HG03439 (cell line): ENCODE measurements around the gene ASRGL1.

Source experiments
- ATAC-seq: cut with Tn5 transposase; IDR thresholded peaks from one replicate; pipeline ENCODE4 v1.9.1; 2021; ENCODE audit warnings: mild to moderate bottlenecking, moderate library complexity; ENCODE audit not compliant: unreplicated experiment

ASRGL1 gene

DNA sequence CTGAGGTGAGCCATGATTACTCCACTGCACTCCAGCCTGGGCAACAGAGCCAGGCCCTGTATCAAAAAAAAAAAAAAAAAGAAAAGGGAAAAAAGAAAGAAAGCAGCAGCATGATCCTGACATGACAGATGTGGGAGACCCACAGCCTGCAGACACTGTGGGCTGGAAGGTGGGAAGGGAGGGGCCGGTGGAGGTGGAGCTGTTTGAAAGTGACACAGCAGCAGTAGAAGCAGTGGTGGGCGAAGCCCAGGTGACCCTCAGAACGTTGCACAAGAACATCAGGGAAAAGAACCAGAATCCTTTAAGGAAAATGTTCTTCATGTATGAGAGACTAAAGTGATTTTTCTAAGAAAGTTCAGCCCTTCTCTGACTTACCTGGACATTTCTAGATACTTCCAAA is 55.3 kb downstream of the ASRGL1 start:
- no peak for ATAC-seq

DNA sequence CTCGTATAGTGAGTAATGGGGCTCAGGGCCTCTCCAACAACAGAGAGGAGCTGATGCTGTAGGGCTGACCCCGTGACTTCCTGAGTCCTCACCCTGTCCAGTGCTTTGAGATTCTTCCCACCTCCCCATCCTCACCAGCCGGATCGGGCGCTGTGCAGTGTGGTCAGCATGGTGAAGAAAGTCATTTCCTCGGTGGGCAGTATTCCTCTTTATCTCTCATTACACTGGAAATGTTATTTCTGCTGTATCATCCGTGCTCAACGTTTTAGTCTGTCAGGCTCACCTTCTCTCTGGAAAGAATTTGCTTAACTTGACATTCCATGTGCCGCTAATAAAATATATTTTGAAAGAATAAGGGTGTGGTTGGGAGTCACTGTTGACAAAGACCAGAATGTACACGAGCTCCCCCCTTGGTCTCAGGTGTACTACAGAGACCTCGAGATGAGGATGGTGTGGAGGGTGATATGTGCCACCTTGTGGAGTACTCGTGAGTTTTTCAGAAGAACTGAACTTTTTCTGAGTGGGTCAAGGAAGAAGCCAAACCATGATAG is 55.9 kb downstream of the ASRGL1 start:
- ATAC-seq = no peak

DNA sequence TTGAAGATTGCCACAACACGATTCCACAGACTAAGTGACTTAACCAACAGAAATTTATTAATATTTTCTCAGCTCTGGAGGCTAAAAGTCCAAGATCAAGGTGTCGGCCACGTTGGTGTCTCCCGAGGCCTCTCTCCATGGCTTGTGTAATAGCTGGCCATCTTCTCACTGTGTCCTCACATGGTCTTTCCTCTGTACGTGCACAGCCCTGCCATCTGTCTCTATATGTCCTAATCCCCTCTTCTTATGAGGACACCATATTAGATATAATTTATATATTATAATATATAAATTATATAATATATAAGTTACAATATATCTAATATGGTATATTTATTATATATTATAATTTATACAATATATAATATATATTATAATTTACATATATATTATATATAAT is 56.5 kb downstream of the ASRGL1 start:
- no peak for ATAC-seq

DNA sequence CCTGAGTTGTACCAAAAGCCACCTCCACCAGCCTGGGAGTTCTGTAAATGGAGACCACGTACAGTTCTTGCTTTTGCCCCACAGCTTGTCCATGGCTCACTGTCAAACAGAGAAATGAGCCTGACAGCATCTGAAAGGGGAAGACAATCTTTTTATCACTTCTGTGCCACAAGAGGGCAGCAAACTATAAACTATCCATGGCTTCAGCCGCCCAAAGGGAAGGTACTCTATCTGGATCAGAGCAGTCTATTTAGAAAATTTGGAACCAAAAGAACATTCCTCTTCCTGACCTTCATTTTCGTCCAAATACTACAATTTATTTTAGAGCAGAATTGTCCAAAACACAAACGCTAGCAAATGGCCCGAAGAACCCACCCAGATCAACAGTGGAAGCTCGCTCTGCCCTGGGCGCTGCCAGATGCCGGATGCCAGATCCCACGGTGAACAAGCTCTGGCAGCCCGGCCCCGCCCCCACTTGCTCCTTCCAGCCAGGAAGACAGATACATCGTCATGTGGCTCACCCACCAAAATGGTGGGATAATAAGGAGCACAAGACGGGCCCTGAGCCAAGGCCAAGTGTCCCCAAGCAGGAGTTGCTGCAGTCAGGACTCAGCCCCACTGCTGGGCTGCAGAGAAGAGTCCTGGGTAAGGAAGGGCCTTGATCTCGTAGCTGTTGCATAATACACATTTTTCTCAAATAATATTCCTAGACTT is 57.7 kb downstream of the ASRGL1 start:
- ATAC-seq = no peak

DNA sequence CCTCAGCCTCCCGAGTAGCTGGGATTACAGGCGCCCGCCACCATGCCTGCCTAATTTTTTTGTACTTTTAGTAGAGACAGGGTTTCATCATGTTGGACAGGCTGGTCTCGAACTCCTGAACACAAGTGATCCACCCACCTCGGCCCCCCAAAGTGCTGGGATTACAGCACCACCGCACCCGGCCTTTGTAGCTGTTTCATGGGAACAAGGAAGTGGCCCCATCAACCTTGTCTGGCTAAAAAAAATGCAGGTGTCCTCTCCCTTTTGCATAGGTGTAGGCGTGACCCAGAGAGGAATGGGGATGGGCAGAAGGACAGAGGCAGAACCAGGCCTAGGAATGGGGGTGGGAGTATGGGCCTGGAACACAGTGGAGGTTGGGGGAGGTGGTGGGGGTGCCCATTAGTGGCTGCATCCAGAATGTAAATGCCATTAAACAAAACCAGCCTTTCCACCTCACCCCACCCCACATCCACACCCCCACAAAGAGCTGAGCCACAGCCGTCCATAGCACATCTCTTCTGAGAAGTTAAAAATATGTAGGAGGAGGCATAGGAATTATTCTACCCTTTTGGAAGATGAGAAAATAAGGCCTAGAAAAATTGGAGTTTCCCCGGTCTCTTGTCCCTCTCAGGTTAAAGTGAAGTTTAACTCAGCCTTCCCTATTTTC is 58.8 kb downstream of the ASRGL1 start:
- no peak for ATAC-seq

DNA sequence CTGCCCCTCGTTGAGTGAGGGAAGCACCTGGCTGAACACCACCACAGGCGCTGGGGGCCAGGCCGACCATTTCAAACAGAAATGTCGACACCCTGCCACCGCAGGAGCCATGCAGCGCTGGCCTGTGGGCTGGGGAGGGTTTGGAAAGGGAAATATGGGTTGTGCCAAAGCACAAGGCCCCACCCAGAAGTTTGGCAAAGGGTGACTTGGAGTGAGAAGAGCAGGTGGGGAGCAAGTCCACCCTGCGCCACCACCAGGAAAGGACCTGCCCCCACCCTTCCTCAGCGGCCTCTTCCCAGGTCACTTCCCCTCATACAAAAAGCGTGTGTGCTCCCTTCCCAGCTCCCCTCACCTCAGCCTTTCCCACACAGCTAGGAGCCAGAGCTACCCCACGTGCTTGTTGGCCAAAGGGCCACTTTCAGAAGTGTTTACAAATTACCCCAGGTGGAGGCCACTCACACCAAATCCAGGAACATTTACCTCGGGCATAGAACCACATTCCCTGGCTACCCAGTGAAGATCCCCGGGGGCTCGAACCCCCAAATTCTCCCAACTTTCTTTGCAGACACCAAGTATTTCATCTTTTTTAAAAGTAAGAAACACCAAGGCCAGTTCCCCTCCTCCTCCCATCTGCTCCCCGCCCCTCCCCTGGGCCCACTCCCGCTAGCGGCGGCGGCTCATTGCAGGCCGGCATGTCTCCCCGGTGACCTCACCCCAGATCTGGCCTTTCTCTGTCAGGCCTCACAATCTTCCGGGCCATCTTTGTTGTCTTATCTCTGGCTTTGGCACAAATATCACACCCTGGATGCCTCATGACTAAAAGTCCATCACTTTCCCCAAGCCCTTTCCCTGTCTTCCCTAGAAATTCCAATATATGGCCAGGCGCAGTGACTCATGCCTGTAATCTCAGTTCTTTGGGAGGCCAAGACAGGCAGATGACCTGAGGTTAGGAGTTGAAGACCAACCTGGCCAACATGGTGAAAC is 61.1 kb downstream of the ASRGL1 start:
- ATAC-seq = no peak

DNA sequence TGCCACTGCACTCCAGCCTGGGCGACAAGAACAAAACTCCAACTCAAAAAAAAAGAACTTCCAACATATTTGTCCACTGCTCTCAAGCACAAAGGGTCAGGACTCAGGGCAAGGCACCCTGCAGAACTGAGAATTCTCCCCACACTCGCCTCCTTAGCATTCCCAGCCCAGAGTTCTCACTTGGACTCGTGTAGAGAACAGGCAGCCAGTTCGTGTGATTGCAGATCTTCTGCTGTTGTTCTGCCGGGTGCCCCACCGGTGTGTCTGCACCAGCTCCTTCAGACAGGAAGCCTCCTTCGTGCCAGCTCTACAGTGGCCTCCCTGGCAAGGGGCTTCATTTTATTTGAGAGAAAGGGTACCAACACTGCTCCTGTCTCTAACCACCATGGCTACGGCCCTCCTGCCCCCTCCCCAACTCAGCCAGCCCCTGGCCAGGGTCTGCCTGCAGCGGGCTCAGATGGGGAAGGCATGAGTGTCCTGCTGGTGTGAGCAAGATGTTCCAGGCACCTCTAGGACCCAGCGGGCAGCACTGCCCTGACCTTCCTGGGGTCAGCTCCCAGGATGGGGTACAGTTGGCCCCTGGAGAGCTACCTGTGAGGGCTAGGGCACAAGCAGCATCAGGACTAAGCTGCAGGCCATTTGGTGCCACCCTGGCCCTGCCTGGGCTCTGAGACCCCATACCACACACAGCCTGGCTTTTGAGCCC is 62.1 kb downstream of the ASRGL1 start:
- no peak for ATAC-seq

DNA sequence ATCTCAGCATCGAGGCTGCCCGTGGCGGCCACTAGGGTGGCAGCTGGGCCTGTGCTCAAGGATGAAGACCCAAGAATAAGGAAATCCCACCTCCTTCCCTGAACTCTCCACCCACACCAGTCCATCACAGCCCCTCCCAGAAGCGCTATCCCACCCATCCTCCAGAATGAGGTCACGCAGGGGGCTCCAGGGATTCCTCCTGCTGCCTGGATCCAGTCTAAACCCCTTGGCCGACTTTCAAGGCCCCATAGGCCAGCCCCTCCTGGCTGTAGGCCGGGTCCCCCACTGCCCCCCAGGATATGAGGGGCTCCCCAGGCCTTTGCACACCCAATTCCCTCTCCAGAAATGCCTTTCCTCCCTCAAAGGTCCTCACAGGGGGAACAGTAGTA is 62.6 kb downstream of the ASRGL1 start:
- no peak for ATAC-seq

DNA sequence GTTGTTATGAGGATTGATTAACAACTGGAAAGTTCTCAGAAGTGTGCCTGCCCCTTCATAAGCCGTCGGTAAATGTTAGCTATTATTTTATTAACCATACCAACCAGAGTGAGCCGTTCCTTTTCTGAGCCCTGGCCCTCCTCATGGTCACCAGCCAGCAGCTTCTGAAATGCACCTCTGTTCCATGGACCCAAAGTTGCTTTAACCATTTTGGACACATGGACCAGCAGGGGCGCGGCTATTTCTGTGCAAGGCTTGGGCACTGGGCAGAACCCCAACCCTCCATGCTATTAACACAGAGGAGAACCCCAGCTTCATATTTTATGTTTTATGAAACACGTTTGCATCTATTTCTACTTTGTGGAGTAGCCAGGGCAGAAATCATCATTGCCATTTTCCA is 63.0 kb downstream of the ASRGL1 start:
- no peak for ATAC-seq

DNA sequence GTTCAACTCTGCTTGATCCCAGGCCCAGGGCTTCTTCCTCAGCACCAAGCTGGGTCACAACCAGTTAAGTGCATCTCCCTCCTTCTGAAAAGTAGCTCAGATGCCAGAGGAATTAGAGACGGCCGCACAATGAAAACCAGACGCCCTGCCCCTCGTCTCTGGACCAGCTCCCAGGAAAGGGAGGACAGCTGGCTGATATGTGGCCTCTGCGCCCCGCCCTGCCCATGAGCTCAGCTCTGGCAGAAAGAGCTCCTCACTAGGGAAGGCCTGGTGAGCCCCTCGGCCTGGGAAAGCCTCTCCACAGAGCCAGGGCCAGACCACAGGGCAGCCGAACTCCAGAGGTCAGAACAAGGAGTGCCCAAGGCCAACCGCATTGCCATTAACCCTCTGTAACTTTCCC is 63.5 kb downstream of the ASRGL1 start:
- ATAC-seq = no peak

DNA sequence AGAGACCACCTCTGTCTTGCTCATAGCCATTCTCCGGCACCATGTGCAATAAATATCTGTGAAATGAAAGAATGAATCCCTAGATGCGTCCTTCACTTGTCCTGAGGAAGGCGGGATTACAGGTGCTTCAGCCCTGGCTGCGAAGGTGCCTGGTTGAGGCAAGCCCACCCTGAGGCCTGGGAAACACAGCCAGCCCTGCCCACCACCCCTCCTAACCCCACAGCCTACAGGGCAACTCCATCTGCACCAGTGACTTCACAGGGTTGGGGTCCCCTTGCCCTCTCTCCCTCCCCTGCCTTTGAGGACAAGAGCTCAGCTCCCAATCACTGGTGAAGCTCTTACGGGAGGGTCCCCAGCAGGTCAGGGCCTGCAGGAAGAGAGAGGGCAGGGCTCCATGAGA is 64.1 kb downstream of the ASRGL1 start:
- no peak for ATAC-seq

DNA sequence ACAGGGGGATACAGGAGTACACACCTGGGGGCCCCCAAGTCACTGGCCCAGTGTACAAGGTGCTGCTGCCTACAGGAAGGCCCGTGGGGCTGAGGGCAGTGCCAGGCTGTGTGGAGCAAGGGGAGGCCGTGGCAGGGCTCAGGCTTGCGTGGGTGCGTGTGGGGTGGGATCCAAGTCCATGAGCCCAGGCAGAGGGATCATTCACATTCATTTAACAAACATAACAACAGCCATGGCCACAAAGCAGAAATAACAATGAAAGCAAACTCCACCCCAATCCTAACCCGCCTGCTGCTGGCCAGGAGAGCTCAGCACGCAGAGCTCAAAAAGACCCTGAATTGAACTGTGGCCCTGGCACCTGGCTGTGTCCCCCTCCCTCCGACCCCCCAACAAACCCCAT is 64.6 kb downstream of the ASRGL1 start:
- no peak for ATAC-seq

DNA sequence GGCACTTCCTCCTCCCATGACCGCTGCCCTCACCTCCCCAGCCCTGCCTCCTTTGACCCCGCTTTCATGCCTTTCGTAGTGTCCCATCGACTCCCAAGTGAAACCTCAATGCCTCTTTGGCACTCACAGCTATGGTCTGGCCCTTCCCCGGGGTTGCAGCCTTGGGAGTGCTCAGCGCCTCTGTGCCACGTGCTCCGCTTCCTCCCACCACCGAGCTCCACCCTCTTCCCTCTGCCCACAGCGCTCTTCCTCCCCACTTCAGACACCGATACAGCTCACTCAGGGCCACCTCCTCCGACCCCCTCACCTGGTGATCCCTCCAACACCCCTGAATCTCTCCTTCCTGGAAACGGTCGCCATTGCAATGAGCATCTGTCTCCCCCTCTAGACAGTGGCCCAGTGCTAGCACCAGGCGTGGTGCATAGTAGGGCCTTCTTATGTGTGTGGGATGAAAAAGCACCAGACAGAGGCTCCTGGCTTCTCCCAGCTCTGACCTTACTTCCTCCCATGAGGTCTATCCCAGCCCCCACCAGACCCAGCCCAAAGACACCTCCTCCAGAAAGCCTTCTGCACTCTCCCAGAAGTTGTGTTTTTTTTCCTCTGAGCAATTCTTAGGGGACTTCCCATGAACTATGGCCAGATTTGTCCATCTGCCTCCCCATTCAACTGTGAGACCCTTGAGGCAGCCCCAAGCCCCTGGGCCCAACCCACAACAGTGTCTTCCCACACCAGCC is 65.1 kb downstream of the ASRGL1 start:
- ATAC-seq = no peak

DNA sequence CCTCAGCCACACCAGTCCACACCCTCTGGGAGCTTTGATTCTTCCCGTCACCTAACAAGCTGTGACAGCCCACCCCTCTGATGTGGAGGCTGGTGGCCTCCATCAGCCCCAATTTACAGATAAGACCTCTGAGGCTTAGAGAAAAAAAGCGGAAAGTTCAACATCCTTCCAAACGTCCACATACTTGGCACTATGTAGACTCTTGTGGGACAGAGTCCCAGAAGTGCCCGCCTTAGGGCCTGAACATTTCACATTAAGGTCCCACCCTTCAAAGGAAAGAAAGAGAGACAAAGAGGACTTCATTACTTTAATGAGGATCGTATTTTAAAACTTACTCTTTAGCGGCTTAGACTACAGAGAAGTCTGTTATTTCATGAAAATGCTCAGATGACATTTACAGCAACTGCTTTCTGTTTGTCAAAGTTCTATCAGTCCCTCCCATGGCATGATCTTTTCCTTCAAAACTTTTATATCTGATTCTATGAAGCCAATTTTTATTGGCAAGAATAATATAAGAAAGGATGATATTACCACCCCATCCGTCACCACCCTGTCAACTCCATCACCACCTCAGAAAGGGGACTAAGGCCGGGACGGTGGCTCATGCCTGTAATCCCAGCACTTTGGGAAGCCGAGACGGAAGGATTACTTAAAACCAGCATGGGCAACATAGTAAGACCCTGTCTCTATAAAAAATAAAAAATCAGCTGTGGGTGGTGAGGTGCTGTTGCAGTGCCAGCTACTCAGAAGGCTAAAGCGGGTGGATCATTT is 65.9 kb downstream of the ASRGL1 start:
- no peak for ATAC-seq

DNA sequence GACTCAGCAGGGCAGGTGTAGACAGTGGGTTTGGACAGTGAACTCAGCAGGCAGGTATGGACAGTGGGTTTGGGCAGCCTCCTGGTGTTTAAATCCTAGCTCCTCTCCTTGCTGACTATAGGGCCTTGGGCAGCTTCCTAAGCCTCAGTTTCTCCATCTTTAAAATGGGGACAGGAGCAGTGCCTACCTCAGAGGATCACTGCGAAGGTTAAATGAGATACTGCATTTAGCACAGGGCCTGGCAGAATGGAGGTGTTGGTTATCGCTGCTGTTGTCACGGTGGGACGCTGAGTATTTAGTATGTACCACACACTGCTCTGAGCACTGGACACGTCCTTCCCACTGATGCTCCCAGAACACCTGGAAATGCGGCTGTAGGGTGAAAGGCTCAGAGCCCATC is 67.2 kb downstream of the ASRGL1 start:
- no peak for ATAC-seq

DNA sequence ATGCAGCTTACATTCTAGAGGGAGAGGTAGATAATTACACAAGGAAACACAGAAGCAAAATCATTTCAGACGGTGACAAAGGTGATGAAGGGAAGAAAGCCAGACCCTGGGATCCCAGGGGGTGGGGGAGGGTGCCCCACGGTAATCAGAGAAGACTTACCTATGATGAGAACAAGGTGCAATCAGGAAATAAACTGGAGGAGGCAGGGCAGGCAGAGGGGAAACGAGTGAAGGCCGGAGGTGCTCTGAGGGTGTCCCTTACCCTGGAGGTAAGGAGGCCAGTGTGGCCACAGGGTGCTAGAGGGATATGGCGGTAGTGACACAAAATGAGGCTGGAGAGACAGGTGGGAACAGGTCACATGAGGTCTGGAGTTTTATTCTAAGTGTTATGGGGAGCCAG is 67.7 kb downstream of the ASRGL1 start:
- ATAC-seq = no peak

DNA sequence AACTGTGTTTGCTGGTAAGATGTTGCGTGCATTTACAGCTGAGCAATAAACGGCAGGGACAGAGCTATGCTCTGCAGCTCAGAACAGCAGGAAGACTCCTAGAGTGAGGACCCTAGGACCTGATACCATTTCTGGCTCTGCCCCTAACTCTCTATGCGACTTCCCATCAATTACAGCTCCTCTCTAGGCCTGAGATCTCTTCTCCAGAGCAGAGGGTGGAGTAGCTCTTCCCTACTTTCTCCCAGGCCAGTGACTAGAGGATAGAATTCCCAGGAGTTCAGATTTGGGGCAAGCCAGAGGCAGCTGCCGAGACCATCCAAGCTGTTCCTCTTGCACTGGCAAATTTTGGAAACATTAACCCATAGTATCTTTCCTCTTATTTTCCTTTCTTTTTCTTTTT is 68.8 kb downstream of the ASRGL1 start:
- no peak for ATAC-seq

DNA sequence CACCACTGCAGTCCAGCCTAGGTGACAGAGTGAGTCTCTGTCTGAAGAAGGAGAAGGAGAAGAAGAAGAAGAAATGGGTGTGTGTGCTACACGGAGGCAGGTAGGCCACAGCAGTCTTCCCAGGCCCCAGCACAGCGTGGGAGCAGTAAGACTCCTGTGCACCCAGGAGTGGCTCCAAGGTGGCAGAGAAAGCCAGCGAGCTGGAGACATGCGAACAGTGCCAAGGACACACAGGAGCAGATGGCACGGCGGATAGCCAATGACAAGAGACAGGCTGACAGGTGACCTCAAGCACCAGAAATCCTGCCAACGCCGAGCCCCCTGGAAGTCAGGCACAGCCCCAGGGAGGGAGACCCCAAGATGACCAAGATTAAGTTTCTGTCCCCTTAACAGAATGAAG is 72.6 kb downstream of the ASRGL1 start:
- ATAC-seq = no peak

DNA sequence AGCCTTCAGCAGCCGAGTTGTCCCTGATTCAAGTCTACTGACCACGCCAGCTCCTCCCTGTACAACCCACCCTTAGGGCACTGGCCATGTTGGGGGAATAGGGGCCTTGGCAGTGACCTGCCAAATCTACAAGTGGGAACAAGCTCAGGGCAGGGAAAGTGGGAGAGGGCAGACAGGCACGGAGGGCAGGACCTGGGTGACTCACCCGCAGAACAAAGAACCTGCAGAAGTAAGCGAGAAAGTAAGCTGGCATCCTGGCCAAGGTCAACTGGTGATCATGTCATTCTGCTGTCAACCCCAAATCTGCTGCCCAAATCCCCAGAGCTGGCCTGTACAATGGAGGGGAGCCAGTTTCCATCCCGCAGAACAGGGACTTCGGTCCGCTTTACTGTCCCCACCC is 73.7 kb downstream of the ASRGL1 start:
- ATAC-seq = no peak
